Peyer's patch (tissue), 4 donors: Measurements from ENCODE around the gene ACBD6.

Experiments used
- CTCF ChIP-seq, 6 experiments: fragments of 450-650 bp in 4 of 6; fragments of 200-600 bp in 2 of 6; sonication (generic) in 1 of 6; IDR thresholded peaks; one replicate each; pipeline ENCODE4 v1.5.1; 2017 to 2019; ENCODE audit warnings: antibody characterized with exemption in 6 of 6, mild to moderate bottlenecking in 3 of 6, moderate library complexity in 1 of 6
- POLR2A ChIP-seq, 2 donors: fragments of 450-650 bp; IDR thresholded peaks; one replicate each; pipeline ENCODE4 v1.5.1; 2017; ENCODE audit warnings: antibody characterized with exemption in 2 of 2, mild to moderate bottlenecking in 2 of 2, moderate library complexity in 2 of 2

- TF ChIP-seq CTCF (IDR thresholded peaks at IDR 0.05) (no peak), POLR2A (IDR thresholded peaks at IDR 0.05) (no peak)
Observed at GRCh38 chr1:180397175-180397574, 105.2 kb downstream of the ACBD6 start.
